GM12892 (cell line): ENCODE measurements around the gene KRTAP12-1.

ENCODE experiments used
- POLR2AphosphoS5 ChIP-seq: IDR thresholded peaks from 2 replicates; pipeline ENCODE4 v1.6.1; 2011; ENCODE audit warnings: low read depth, low read length, control low read depth
- TAF1 ChIP-seq: IDR thresholded peaks from 2 replicates; pipeline ENCODE4 v1.6.1; 2011; ENCODE audit warnings: low read depth, mild to moderate bottlenecking, control low read depth, low read length, borderline replicate concordance

- TF ChIP-seq POLR2AphosphoS5 (no peak), TAF1 (no peak)
Observed at GRCh38 chr21:44718571-44718970, 36.6 kb upstream of the KRTAP12-1 start.
